IMR-90 (cell line): ENCODE data around the gene CEP290. TPM values are rescaled to one million over a fixed set of nuclear protein-coding genes. Genes with fewer than 3 reads are reported as not detected.

Experiments
- ATAC-seq: fragments of 200-7000 bp; cut with Tn5 transposase; 2 replicates; pipeline ENCODE4 v1.9.1; 2020; ENCODE audit warnings: low read depth, mild to moderate bottlenecking, moderate library complexity
- BruUV-seq: library from RNA; stranded (reverse); fragments of 400-500 nt; replicated peaks from 2 replicates; lab custom pipeline; 2021; lab: Mats Ljungman, UMichigan
- CTCF ChIA-PET: fragments of 300-600 bp; formaldehyde crosslinking; extraction: SDS; loops from one replicate; lab custom pipeline; 2021; ENCODE audit warnings: antibody characterized with exemption; lab: Yijun Ruan, JAX
- POLR2A ChIA-PET: fragments of 300-600 bp; sonication (Branson Sonifier 250); formaldehyde crosslinking; loops from one replicate; lab custom pipeline; 2022; ENCODE audit warnings: antibody characterized with exemption; ENCODE audit not compliant: unreplicated experiment; lab: Charles Lee
- DNase-seq: peaks from one replicate; pipeline ENCODE4 v3.0.0; 2013
- H2AFZ ChIP-seq: replicated peaks from 2 replicates; pipeline ENCODE3; 2013; ENCODE audit warnings: low read length, mild to moderate bottlenecking; ENCODE audit not compliant: poor library complexity
- H2AK5ac ChIP-seq: 2 replicates; pipeline ENCODE4 v1.6.1; 2013; ENCODE audit warnings: low read depth, low read length, inconsistent platforms
- H2AK9ac ChIP-seq: replicated peaks from 2 replicates; pipeline ENCODE3; 2013; ENCODE audit warnings: mild to moderate bottlenecking, low read depth, low read length, moderate library complexity; ENCODE audit not compliant: poor library complexity
- H2BK120ac ChIP-seq: 2 replicates; pipeline ENCODE4 v1.6.1; 2013; ENCODE audit warnings: low read depth, low read length, inconsistent platforms
- H2BK15ac ChIP-seq: 3 replicates; pipeline ENCODE4 v1.6.1; 2013; ENCODE audit warnings: low read depth, low read length, inconsistent platforms
- H2BK20ac ChIP-seq: 2 replicates; pipeline ENCODE4 v1.6.1; 2013; ENCODE audit warnings: low read depth, mild to moderate bottlenecking, inconsistent platforms, low read length, moderate library complexity
- H2BK5ac ChIP-seq: 2 replicates; pipeline ENCODE4 v1.6.1; 2013; ENCODE audit warnings: mild to moderate bottlenecking, low read depth, low read length, inconsistent platforms; ENCODE audit not compliant: poor library complexity, severe bottlenecking
- H3K14ac ChIP-seq: replicated peaks from 2 replicates; pipeline ENCODE4 v1.6.1; 2013; ENCODE audit warnings: low read depth, low read length, inconsistent platforms
- H3K18ac ChIP-seq: 2 replicates; pipeline ENCODE4 v1.6.1; 2013; ENCODE audit warnings: low read depth, low read length, control low read depth
- H3K23ac ChIP-seq: 2 replicates; pipeline ENCODE4 v1.6.1; 2013; ENCODE audit warnings: low read depth, low read length, inconsistent platforms
- H3K27ac ChIP-seq: 2 replicates; pipeline ENCODE4 v1.5.1; 2013; ENCODE audit warnings: mild to moderate bottlenecking, control low read depth, low read length; ENCODE audit not compliant: insufficient read depth
- H3K27me3 ChIP-seq: 2 replicates; pipeline ENCODE4 v1.6.1; 2013; ENCODE audit warnings: low read length; ENCODE audit not compliant: control insufficient read depth, insufficient read depth
- H3K36me3 ChIP-seq: 2 replicates; pipeline ENCODE4 v1.6.1; 2013; ENCODE audit warnings: low read length, mixed read lengths; ENCODE audit not compliant: control insufficient read depth, insufficient read depth
- H3K4ac ChIP-seq: 2 replicates; pipeline ENCODE4 v1.6.1; 2013; ENCODE audit warnings: low read depth, low read length, inconsistent platforms
- H3K4me1 ChIP-seq: 2 replicates; pipeline ENCODE4 v1.6.1; 2013; ENCODE audit warnings: low read length, mixed read lengths; ENCODE audit not compliant: control insufficient read depth, insufficient read depth
- H3K4me2 ChIP-seq: 2 replicates; pipeline ENCODE4 v1.6.1; 2013; ENCODE audit warnings: low read depth, mild to moderate bottlenecking, control low read depth, low read length, moderate library complexity
- H3K4me3 ChIP-seq: 2 replicates; pipeline ENCODE4 v1.5.1; 2013; ENCODE audit warnings: low read depth, mild to moderate bottlenecking, control low read depth, low read length, moderate library complexity; ENCODE audit not compliant: insufficient read depth
- H3K56ac ChIP-seq: 2 replicates; pipeline ENCODE4 v1.6.1; 2013; ENCODE audit warnings: low read length, inconsistent platforms; ENCODE audit not compliant: insufficient read depth; ENCODE audit errors: extremely low read depth
- H3K79me1 ChIP-seq, 2 experiments: 2 replicates each; pipeline ENCODE4 v1.6.1; 2013; ENCODE audit warnings: low read length in 2 of 2, inconsistent platforms in 1 of 2, low read depth in 1 of 2
- H3K9ac ChIP-seq: 2 replicates; pipeline ENCODE4 v1.6.1; 2013; ENCODE audit warnings: low read depth, low read length, control low read depth
- H3K9me1 ChIP-seq: 2 replicates; pipeline ENCODE4 v1.6.1; 2013; ENCODE audit warnings: low read length, inconsistent platforms; ENCODE audit not compliant: insufficient read depth
- H3K9me3 ChIP-seq: 2 replicates; pipeline ENCODE4 v1.6.1; 2013; ENCODE audit warnings: low read length; ENCODE audit not compliant: control insufficient read depth, insufficient read depth
- H4K20me1 ChIP-seq: 2 replicates; pipeline ENCODE4 v1.6.1; 2013; ENCODE audit warnings: low read length, inconsistent platforms; ENCODE audit not compliant: insufficient read depth
- H4K5ac ChIP-seq: 2 replicates; pipeline ENCODE4 v1.6.1; 2013; ENCODE audit warnings: mild to moderate bottlenecking, low read depth, low read length, control low read depth
- H4K8ac ChIP-seq, 2 experiments: 2 replicates each; pipeline ENCODE4 v1.6.1; 2013; ENCODE audit warnings: low read depth in 2 of 2, low read length in 2 of 2, control low read depth in 1 of 2, inconsistent platforms in 1 of 2
- H4K91ac ChIP-seq: 2 replicates; pipeline ENCODE4 v1.6.1; 2013; ENCODE audit warnings: low read depth, low read length, inconsistent platforms; ENCODE audit not compliant: insufficient read depth
- FOS ChIP-seq: fragments of 150-350 bp; IDR thresholded peaks from 2 replicates; pipeline ENCODE4 v1.6.1; 2016; ENCODE audit warnings: low read depth, low read length
- MAZ ChIP-seq: IDR thresholded peaks from 2 replicates; pipeline ENCODE4 v1.6.1; 2012; ENCODE audit warnings: low read depth, mild to moderate bottlenecking, low read length, improper control_type of control experiment, moderate library complexity, borderline replicate concordance
- NFE2L2 ChIP-seq: fragments of 150-350 bp; IDR thresholded peaks from 2 replicates; pipeline ENCODE4 v1.6.1; 2016; ENCODE audit warnings: low read depth, mild to moderate bottlenecking, low read length
- RCOR1 ChIP-seq: IDR thresholded peaks from 2 replicates; pipeline ENCODE4 v1.6.1; 2012; ENCODE audit warnings: mild to moderate bottlenecking, low read length, improper control_type of control experiment; ENCODE audit not compliant: insufficient replicate concordance
- RFX5 ChIP-seq: IDR thresholded peaks from 2 replicates; pipeline ENCODE4 v1.8.0; 2012; ENCODE audit warnings: low read depth, mild to moderate bottlenecking, low read length, moderate library complexity
- dilution Hi-C: fragments of 300-500 bp; cut with HindIII; formaldehyde crosslinking; loops from one replicate; pipeline ENCODE4 v1.14.3; 2018; ENCODE audit warnings: low sequenced_read_pairs; ENCODE audit not compliant: unreplicated experiment
- in situ Hi-C: fragments of 300-500 bp; cut with MboI; formaldehyde crosslinking; loops from 3 replicates; pipeline ENCODE4 v1.14.3; 2019; ENCODE audit warnings: low sequenced_read_pairs, inconsistent platforms, mixed read lengths
- intact Hi-C: fragments of 100-400 bp; cut with micrococcal nuclease; formaldehyde crosslinking; loops from 2 replicates; pipeline ENCODE4 v1.10.0; 2022
- polyA plus RNA-seq, 3 experiments: library from polyadenylated mRNA; depleted of rRNA; stranded (reverse); fragments of >200 nt; gene quantifications; 2 replicates each; pipeline ENCODE4 v1.2.3, GENCODE V29; 2012; ENCODE audit warnings: low replicate concordance in 1 of 3
- total RNA-seq: library from RNA; depleted of rRNA; stranded (reverse); fragments of >200 nt; gene quantifications from 2 replicates; pipeline ENCODE4 v1.2.3, GENCODE V29; 2012

Gene CEP290
- total and polyA plus RNA-seq, 2 of the 4 experiments (the other 2 are of a cell fraction): 4.3 to 7.9 TPM

DNA sequence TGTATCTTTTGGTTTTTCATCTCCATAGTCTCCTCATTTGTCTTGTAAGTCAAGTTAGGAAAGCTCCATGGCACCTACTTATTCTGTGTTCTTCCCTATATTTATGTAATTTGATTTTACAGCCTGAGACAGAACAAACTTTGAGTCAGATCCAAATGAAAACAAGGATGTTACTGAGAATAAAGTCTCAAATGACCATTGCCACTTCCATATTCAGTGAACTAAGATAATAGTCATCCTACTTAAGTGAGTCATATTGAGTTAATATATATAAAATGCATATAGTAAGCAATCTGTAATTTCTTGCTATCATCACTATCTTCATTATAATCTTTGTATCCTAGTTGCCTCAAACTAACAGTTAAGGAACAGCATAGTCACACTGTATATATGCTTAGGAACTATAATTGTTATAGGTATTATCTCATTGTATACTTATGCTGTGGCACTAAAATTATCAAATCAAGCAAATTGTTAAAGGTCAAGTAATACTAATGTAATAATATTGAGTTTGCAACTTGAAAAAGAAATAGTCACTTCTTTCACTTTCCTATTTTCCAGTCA, 31.0 kb upstream of the CEP290 start:
- H3K4me2 ChIP-seq: no peak overlapping the region
- POLR2A ChIA-PET: no interaction called here

More for the DNA sequence above, 31.0 kb upstream of the CEP290 start:
- Histone ChIP-seq H3K4ac (no peak overlapping the region), H3K4me3 (no peak overlapping the region), H4K91ac (no peak overlapping the region), H3K9ac (no peak overlapping the region), H4K8ac (no peak overlapping the region), H3K56ac (no peak overlapping the region), H3K36me3 (peaks cover 8% of the 10 kb centered on the region), H2BK120ac (no peak overlapping the region), H3K14ac (no peak overlapping the region), H3K79me1 (no peaks in the 10 kb centered on the region; a peak in 2 of 4 replicates), H3K27me3 (no peaks in the 10 kb centered on the region), H2BK20ac (no peak overlapping the region), H2BK15ac (no peak overlapping the region), H3K27ac (no peak overlapping the region), H4K5ac (no peak overlapping the region), H3K9me1 (no peaks in the 10 kb centered on the region), H2AFZ (no peak overlapping the region), H3K9me3 (no peaks in the 10 kb centered on the region), H2AK9ac (no peak overlapping the region), H3K23ac (no peak overlapping the region), H3K4me1 (no peaks in the 10 kb centered on the region), H3K18ac (no peak overlapping the region), H4K20me1 (no peaks in the 10 kb centered on the region), H2AK5ac (no peak overlapping the region), H2BK5ac (peak overlapping the region; percentile 37)
- dilution Hi-C loops (no loop called here), intact Hi-C loops (no loop called here), in situ Hi-C loops (no loop called here)
- CTCF ChIA-PET: no interaction called here
- DNase-seq (peak; percentile 71), ATAC-seq (peak; percentile 72)
- BruUV-seq: no TSS peak
- TF ChIP-seq MAZ (no peak), RCOR1 (no peak), NFE2L2 (no peak), FOS (no peak), RFX5 (no peak)
